HG03439 (cell line): ENCODE results near the gene ZNF20.

Source experiments
- ATAC-seq: cut with Tn5 transposase; IDR thresholded peaks from one replicate; pipeline ENCODE4 v1.9.1; 2021; ENCODE audit warnings: mild to moderate bottlenecking, moderate library complexity; ENCODE audit not compliant: unreplicated experiment

The ZNF20 gene

GRCh38 chr19:12139885-12140544 is at the start of gene ZNF20:
Gene ZNF20 (minus strand): TSS chr19:12140350. CDS start chr19:12140182, 168 bp downstream.
- ATAC-seq, result peak; percentile 93

- no peak for ATAC-seq
Measured at GRCh38 chr19:12187625-12188024, 47.5 kb upstream of the ZNF20 start.

GRCh38 chr19:12180377-12180776 is 40.2 kb upstream of the ZNF20 start:
- no peak for ATAC-seq

GRCh38 chr19:12166626-12167025 is 26.5 kb upstream of the ZNF20 start:
- no peak for ATAC-seq

GRCh38 chr19:12163826-12164225 is 23.7 kb upstream of the ZNF20 start:
- ATAC-seq, result no peak

DNA sequence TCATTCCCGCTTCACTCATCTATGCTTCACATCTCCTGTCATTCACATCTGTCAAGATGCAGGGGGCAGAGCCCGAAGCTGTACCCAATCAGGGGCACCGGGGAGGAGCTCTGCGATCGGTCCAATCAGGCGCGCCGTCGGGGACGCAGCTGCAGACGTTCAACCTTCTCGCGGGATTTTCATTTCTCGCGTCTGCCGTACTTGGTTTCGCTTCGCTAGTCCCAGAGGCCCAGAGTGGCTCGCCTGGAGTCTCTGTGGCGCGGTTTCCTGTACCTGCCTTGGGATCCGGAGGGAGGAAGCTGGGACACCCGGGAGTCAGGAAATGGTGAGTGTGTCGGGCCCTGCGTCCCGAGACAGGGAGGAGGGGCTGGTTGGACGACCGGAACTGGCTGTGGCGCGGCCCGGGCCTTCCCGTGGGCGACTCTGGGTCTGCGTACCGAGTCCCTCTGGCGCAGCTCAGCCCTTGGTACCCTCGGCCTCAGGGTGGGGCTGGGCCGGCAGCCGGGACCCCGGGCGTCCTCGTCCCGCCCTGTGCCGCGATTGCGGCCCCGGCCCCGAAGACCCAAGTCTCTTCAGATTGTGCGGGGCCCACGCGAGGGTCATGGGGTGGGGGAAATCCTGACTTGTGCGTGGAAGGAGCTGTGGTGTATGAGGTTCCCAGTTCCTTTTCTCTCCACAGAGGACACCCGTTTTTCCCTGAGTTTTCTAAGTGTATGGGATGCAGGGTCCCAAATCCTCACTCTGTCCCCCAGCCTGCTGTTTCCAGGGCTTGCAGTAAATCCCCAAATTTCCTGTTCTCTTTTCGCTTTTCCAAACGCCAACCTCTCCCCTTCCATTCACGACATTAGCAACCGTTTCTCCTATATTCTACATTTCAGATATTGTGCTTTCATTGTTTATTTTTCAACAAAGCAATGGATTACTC is 23.0 kb upstream of the ZNF20 start, which contains the start of gene ZNF136:
Gene ZNF136, plus strand, starts transcription at position 215 of the 925 bp plus-strand sequence. Its CDS starts 108 bp downstream, at position 323.
- peak; percentile 95 for ATAC-seq

GRCh38 chr19:12162513-12162881 is 22.3 kb upstream of the ZNF20 start:
- ATAC-seq, result no peak

GRCh38 chr19:12159773-12160414 is 19.7 kb upstream of the ZNF20 start:
- no peak for ATAC-seq

GRCh38 chr19:12156223-12157058 is 16.3 kb upstream of the ZNF20 start, which contains the start of gene ZNF625:
Gene ZNF625 (minus strand): TSS chr19:12156734. CDS start chr19:12156558, 176 bp downstream.
- peak; percentile 59 for ATAC-seq

GRCh38 chr19:12155324-12155860 is 15.2 kb upstream of the ZNF20 start:
- ATAC-seq, result no peak

DNA sequence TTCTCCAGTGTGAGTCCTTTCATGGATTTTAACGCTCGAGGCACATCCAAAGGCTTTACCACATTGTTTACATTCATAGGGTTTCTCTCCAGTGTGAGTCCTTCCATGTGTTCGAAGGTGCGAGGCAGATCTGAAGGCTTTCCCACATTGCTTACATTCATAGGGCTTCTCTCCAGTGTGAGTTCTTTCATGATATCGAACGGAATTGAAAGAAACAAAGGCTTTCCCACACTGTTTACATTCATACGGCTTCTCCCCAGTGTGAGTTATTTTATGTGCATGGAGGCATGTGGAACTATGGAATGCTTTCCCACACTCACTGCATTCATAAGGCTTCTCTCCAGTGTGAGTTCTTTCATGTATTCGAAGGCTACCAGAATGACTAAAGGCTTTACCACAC is 5.2 kb upstream of the ZNF20 start:
- no peak for ATAC-seq

- ATAC-seq, result no peak
Measured at GRCh38 chr19:12141405-12141736, 1.2 kb upstream of the ZNF20 start.

DNA sequence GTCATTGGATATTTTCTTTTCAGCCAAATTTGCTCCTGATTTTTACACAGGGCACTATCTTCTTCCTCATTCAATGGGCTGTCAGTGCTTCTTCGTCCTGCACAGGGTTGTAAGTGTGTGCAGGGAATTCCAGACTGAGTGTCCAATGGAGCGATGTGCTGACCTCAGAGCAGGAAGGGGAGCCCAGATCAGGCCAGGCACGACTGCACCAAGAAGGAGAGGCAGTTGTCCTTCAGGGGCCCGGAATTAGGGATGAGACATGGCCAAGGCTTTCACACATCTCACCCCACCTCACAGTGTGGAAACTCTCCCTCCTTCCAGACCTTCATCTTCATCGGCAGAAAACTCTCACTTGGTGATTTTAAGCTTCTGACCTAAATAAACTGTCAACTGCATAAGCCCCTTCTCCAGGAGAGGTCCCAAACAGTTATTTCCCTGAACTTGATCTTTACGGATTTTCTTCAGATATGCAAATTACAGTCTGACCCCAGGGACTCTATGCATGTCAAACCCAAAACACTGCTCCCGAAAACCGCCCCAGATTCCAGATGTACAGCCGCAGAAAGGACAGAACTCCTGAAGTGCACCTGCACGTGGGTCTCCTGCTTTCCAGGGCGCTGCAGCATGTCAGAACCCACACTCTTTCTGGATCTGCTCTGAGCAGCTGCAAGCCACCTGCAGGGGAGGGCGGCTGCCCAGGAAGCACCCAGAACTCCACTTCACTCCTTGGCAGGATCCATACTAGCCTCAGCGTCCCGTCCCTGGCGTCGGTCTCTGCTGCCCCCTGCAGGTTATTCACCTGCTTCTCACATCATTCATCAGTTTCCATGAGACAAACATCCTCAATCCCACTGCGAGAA is 625 bp upstream of the ZNF20 start:
- ATAC-seq, result peak; percentile 52

- ATAC-seq, result no peak
Measured at GRCh38 chr19:12139269-12139668, 881 bp downstream of the ZNF20 start.

DNA sequence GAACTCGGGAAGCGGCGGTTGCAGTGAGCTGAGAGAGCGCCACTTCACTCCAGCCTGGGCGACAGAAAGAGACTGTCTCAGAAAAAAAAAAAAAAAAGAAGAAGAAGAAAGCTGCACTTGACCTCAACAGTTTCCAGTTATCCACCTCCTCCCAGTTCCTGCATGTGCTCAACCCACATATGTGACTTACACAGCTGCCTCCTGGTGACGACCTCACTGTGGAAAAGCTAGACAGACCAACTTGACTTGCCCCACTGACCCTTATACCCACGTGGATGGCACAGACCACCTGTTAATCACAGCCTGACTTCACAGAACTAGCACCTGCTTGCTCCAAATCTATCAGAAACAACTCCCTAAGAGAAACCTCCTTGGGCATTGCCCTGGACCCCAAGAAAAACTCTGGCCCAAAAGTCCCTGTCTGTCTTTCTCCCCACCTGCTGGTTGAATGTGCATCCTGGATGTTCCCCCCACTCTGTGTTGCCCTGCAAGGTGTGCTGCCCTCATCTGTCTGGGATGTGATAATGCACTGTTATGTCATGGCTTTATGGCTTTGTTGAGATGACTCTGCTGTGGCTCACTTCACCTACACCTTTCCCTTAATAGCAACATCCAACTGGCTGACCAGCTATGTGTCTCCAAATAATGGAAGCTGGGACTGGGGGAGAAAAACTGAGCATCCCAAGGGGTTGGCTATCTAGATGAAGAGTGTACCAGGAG is 2.8 kb downstream of the ZNF20 start:
- no peak for ATAC-seq

- ATAC-seq, result no peak
Measured at GRCh38 chr19:12133069-12133468, 7.1 kb downstream of the ZNF20 start.

DNA sequence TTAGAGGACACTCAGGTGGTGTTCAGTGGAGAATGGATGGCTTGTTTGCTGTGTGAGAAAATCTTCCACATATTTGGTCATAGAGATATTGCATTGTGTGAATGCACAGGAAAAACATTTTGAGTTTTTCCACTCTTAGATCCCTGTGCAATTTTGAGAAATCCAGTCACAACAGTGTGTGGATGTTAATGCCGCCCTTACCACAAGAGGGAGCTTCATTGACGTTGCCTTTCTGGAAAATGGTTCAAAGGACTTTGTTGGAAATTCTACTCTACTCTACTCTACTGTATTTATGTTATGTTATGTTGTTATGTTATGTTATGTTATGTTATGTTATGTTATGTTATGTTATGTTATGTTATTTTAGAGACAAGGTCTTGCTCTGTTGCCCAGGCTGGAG is 13.4 kb downstream of the ZNF20 start:
- ATAC-seq, result no peak

DNA sequence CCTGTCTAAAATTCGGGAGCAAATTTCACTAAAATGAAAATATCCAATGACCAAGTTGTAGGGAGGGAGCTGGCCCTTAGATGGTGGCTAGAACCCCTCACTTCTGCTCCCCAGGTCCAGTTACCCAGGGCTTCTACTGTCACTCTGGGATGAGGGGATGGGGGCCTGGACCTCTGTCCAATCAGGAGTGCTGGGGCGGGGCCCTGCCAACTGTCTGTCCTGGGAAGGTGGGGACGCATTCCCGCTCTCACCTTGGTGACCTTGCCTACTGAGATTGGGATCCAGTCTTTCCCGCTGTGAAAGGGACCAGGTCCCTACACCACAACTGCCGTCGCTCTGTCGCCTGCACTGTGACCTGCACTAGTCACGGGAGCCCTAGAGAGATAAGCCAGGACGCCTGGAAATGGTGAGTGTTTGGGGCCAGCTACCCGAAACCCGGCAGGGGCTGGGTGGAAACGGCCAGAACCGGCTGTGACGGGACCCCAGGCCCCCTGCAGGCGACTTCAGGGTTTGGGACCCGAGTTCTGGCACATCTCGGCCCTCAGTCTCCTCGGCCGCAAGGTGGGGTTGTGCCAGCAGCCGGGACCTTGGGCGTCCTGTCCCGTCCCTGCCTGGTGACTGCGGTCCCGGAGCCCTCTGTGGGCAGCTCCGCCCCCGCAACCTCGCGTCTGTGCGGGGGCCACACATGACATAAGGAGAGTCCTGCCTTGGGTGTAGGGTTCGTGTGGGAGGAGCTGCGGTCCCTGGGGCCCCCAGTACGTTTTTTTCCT is 22.8 kb downstream of the ZNF20 start:
- ATAC-seq, result no peak
